Ascending aorta (tissue), 2 donors: ENCODE measurements around the gene PYY. TPM values are rescaled to one million over a fixed set of nuclear protein-coding genes. Genes with fewer than 3 reads are reported as not detected.

Source experiments
- DNase-seq, 2 donors: peaks; one replicate each; pipeline ENCODE4 v3.0.0-alpha.2; 2019; ENCODE audit warnings: low spot score in 2 of 2
- H3K27ac ChIP-seq, 2 donors: fragments of 200-600 bp; sonication (generic); one replicate each; pipeline ENCODE4 v1.5.1; 2016 to 2017; ENCODE audit warnings: mild to moderate bottlenecking in 1 of 2
- H3K27me3 ChIP-seq: fragments of 200-600 bp; sonication (generic); one replicate; pipeline ENCODE4 v1.5.1; 2017
- H3K36me3 ChIP-seq, 2 donors: fragments of 200-600 bp; sonication (generic); one replicate each; pipeline ENCODE4 v1.5.1; 2016
- H3K4me1 ChIP-seq, 2 donors: fragments of 200-600 bp; sonication (generic); one replicate each; pipeline ENCODE4 v1.5.1; 2016 to 2017; ENCODE audit warnings: mild to moderate bottlenecking in 1 of 2
- H3K4me3 ChIP-seq, 2 donors: fragments of 200-600 bp; sonication (generic); one replicate each; pipeline ENCODE4 v1.5.1; 2016 to 2017; ENCODE audit warnings: mild to moderate bottlenecking in 1 of 2
- H3K9me3 ChIP-seq, 2 donors: fragments of 200-600 bp; sonication (generic); one replicate each; pipeline ENCODE4 v1.5.1; 2016
- CTCF ChIP-seq, 3 experiments: fragments of 200-600 bp in 2 of 3; fragments of 450-650 bp in 1 of 3; sonication (generic) in 2 of 3; IDR thresholded peaks; one replicate each; pipeline ENCODE4 v1.5.1; 2016 to 2019; ENCODE audit warnings: antibody characterized with exemption in 3 of 3, mild to moderate bottlenecking in 1 of 3, moderate library complexity in 1 of 3
- intact Hi-C: fragments of 100-400 bp; cut with DNase I; formaldehyde crosslinking; loops from one replicate; pipeline ENCODE4 v1.15.1; 2023
- total RNA-seq: library from RNA; depleted of rRNA; stranded (reverse); fragments of >200 nt; gene quantifications from one replicate; pipeline ENCODE4 v1.1.0, GENCODE V29; 2016

PYY gene
- total RNA-seq, 1 donor from 2014 or later = not detected

GRCh38 chr17:43983196-43983514 is 29.4 kb upstream of the PYY start:
- intact Hi-C loops = no loop called here
- Histone ChIP-seq H3K36me3 (no peaks in the 10 kb centered on the region), H3K27ac (no peak overlapping the region), H3K4me3 (peak overlapping the region in 1 of 2 donors; percentile 51), H3K4me1 (peaks cover 6 to 7% of the 10 kb centered on the region in 2 donors), H3K27me3 (peaks cover 14% of the 10 kb centered on the region), H3K9me3 (no peaks in the 10 kb centered on the region)
- DNase-seq = no peak
- TF ChIP-seq CTCF (IDR thresholded peaks at IDR 0.05) = no peak

- Histone ChIP-seq H3K27ac (no peak overlapping the region), H3K27me3 (peaks cover 14% of the 10 kb centered on the region), H3K36me3 (no peaks in the 10 kb centered on the region), H3K4me3 (no peak overlapping the region), H3K9me3 (no peaks in the 10 kb centered on the region), H3K4me1 (peaks cover 6 to 7% of the 10 kb centered on the region in 2 donors)
- intact Hi-C loops = no loop called here
- no peak for DNase-seq
- no peak for TF ChIP-seq CTCF (IDR thresholded peaks at IDR 0.05)
Observed at GRCh38 chr17:43982171-43982570, 28.4 kb upstream of the PYY start.

- peaks cover 14% of the 10 kb centered on the region for H3K27me3 ChIP-seq
- no peaks in the 10 kb centered on the region for H3K36me3 ChIP-seq
- no peak for DNase-seq
- TF ChIP-seq CTCF (IDR thresholded peaks at IDR 0.05) = no peak
- intact Hi-C loops = no loop called here
- H3K4me3 ChIP-seq = no peak overlapping the region
- no peaks in the 10 kb centered on the region for H3K9me3 ChIP-seq
- H3K27ac ChIP-seq = no peak overlapping the region
- peaks cover 6 to 7% of the 10 kb centered on the region in 2 donors for H3K4me1 ChIP-seq
Observed at GRCh38 chr17:43979671-43980070, 25.9 kb upstream of the PYY start.

- no peaks in the 10 kb centered on the region for H3K36me3 ChIP-seq
- no peak for TF ChIP-seq CTCF (IDR thresholded peaks at IDR 0.05)
- H3K4me1 ChIP-seq = peaks cover 5 to 6% of the 10 kb centered on the region in 2 donors
- DNase-seq = no peak
- no peaks in the 10 kb centered on the region for H3K9me3 ChIP-seq
- H3K27ac ChIP-seq = no peak overlapping the region
- H3K27me3 ChIP-seq = peaks cover 9% of the 10 kb centered on the region
- intact Hi-C loops = no loop called here
- H3K4me3 ChIP-seq = no peak overlapping the region
Observed at GRCh38 chr17:43979011-43979410, 25.3 kb upstream of the PYY start.

- no peaks in the 10 kb centered on the region for H3K27me3 ChIP-seq
- no peaks in the 10 kb centered on the region for H3K4me1 ChIP-seq
- no peak overlapping the region for H3K27ac ChIP-seq
- H3K9me3 ChIP-seq = no peaks in the 10 kb centered on the region
- no peak for DNase-seq
- no peaks in the 10 kb centered on the region for H3K36me3 ChIP-seq
- H3K4me3 ChIP-seq = no peak overlapping the region
- intact Hi-C loops = no loop called here
- TF ChIP-seq CTCF (IDR thresholded peaks at IDR 0.05) = no peak
Observed at GRCh38 chr17:43978078-43978477, 24.3 kb upstream of the PYY start.
